OCI-M2 (cell line): ENCODE measurements around the gene TMEM218.
"Not testable (repeated sequence)": the region's sequence is repeated elsewhere in the genome, so short reads cannot be mapped to it uniquely, and the experiment has no call there.

Experiments used
- DNase-seq: peaks from one replicate; lab custom pipeline; 2025; ENCODE audit not compliant: unreplicated experiment; lab: John Stamatoyannopoulos, UW

Gene TMEM218

GRCh38 chr11:125090816-125091215, 20.6 kb downstream of the TMEM218 start:
- DNase-seq = no peak

GRCh38 chr11:125090151-125090550, 21.3 kb downstream of the TMEM218 start:
- not testable (repeated sequence) for DNase-seq

- not testable (repeated sequence) for DNase-seq
Measured at GRCh38 chr11:125089481-125089880, 21.9 kb downstream of the TMEM218 start.

GRCh38 chr11:125088576-125089455, 22.6 kb downstream of the TMEM218 start:
- no peak for DNase-seq

DNA sequence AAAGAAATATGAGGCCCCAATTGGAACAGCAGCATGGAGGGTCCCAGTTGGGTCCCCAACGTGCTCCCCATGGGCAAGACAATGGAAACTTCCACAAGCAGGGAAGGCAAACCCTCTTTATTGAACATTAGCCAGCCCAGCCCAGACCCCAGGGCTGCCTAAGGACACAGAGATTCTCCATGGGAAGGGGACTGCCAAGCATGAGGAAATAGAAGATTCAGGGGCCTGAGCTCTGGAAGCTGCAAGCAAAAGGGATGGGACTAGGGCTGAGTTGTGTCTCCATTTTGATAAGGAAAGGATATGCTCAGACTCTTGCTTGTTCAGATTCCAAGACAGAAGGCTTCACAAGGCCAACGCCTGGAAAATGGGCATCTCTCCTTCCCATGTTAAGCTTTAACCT, 23.3 kb downstream of the TMEM218 start:
- DNase-seq = no peak

GRCh38 chr11:125086633-125087296, 24.7 kb downstream of the TMEM218 start:
- no peak for DNase-seq

DNA sequence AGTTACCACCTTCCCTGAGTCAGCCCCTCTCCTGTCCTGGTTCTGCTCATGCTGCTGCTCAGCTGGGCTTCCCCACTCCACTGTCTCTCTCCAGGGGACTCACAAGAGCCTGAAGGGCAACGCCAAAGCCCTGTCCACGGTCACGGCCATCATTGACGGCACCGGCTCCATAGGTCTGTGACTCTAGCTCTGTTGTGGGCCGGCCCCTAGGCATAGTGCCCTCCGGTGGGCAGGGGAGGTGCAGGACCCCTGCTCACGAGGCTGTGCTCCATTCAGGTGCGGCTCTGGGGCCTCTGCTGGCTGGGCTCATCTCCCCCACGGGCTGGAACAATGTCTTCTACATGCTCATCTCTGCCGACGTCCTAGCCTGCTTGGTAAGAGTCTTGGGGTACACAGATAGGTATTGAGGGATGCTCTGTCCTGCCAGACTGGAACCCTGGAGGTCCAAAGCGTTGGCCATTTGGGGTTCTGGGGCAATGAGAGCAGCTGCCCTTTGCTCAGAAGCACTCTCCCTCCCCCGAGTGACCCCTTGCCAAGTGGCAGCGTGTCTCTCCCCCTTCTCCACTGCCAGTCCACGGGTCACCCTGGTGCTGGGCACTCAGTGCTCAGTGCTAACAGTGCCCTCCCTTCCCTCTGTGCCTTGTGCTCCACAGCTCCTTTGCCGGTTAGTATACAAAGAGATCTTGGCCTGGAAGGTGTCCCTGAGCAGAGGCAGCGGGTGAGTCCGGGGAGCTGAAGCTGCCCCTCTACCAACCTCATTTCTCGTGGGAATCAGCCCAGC, 25.9 kb downstream of the TMEM218 start:
- no peak for DNase-seq

- no peak for DNase-seq
Measured at GRCh38 chr11:125084761-125085231, 26.6 kb downstream of the TMEM218 start.

DNA sequence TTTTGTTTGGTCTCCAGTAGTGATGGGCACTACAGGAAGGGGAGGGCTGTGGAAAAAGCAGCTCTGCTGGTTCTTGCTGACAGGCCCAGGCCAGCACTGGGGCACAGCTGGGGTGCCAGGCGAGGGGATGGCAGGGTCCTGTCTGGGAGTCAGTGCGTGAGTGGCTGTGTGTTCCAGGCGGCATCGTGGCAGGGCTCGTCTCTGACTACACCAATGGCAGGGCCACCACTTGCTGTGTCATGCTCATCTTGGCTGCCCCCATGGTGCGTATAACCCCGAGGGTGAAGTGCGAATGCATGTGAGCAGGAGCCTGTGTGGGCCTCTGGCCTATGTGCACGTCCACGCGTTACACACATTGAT, 27.4 kb downstream of the TMEM218 start:
- DNase-seq = no peak

DNA sequence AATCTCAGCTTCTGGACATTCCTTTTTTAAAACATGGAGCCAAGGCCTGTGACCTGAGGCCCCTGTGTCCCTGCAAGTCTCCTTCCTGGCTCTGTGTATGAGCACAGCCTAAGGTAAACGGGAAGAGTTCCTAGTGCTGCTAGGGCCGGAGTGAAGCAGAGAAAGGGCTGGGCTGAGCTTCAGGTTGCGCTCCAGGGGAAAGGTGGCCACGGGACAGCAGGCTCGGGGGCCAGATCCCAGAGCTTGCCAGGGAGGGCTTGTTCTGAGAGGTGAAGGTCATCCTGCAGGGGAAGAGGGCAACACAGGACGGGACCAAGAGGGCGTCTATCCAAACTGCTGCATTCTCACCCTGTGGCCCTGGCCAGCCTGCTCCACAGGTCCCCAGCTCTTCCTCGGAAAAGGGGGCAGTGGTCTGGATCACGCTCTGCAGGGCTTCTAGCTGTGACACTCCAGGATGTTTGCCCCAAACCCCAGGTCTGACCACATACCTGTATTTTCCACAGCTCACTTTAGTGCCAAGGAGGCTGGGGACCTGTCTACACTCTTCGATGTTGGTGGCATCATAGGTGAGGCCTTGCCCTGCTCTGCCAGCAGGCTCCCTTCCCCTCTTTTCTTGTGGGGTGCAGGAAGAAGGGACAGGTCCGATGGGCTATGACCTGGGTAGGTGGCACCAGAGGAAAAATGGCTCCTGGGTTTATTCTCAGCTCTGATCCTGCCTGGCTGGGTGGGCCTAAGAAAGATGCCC, 27.9 kb downstream of the TMEM218 start:
- no peak for DNase-seq

GRCh38 chr11:125082611-125083311, 28.7 kb downstream of the TMEM218 start:
- no peak for DNase-seq

DNA sequence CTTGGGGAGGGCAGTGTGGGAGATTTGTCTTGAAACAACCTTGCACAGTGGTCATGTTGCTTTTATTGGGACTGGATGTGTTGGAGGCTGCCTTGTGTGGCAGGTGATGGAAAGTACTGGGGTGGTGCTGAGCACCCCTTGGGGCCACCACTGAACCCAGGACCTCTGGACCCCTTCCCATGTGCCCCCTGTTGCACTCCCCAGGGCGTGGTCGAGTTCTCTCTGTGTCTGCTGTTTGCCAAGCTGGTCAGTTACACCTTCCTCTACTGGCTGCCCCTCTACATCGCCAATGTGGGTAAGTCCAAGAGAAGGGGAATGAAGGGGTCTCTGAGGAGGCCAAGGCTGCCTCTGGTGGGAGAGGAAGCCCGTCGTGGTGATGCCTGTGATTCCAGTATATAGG, 29.4 kb downstream of the TMEM218 start:
- DNase-seq = no peak

DNA sequence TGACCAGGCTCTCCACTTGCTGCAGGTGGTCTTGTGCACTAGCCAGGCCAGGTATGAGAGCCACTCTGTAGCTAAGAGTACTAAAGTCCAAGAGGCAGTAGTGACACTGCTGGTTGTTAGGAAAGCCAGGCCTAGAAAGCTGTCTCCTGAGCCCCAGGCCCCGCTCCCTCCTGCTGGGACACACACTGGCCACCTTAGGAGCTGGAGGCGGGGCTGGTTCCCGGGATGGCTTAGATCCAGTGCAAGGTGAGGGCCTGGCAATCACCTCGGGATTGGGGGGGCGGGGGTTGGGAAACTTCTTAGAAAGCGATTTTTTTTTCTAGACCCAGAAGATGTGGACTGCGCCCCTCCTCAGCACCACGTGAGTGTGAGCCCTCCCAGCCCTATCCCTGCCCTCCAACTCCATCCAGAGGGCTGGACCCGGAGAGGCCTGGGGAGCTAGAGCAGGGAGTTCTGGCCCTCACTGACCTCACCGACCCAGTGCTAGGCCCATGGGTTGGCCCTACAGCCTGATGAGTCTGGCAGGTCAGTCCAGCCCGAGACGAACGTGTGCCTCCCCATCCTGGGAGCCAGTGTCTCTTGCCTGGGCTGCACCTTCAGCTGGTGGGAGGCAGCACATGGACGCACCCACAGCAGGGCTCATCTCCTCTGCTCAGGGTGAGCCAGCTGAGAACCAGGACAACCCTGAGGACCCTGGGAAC, 30.2 kb downstream of the TMEM218 start:
- no peak for DNase-seq

- DNase-seq = no peak
Measured at GRCh38 chr11:125080531-125080911, 30.9 kb downstream of the TMEM218 start.

GRCh38 chr11:125079878-125080530, 31.4 kb downstream of the TMEM218 start:
- DNase-seq = no peak

DNA sequence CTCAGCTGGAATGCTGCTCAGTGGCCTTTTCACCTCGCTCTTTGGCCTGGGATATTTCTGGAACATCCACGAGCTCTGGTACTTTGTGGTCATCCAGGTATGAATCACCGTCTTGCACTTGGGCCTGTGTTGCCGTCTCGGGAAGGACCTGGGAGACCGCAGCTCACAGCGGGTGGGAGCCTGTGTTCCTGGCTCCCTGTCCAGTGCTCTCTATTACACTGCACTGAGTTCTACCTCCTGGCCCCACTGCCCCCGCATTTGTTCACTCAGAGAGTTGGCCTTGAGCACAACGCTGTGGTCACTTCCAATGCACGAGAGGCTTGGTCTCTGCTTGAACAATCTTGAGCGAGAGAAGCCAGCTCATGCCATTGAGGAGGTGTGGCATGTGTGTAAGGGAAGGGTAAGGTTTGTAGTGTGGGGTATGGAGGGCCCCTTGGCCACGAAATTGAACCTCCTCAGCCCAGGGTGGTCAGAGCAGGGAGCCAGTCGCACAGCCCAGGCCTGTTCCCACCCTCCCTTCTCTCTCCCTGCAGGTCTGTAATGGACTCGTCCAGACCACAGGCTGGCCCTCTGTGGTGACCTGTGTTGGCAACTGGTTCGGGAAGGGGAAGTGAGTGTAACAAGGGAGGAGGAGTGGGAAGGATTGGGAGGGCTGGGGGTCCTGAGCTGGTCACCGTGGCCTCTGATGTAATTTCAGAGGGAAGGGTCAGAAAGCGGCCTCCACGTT, 32.1 kb downstream of the TMEM218 start:
- no peak for DNase-seq

GRCh38 chr11:125078516-125079140, 32.8 kb downstream of the TMEM218 start:
- DNase-seq = no peak

DNA sequence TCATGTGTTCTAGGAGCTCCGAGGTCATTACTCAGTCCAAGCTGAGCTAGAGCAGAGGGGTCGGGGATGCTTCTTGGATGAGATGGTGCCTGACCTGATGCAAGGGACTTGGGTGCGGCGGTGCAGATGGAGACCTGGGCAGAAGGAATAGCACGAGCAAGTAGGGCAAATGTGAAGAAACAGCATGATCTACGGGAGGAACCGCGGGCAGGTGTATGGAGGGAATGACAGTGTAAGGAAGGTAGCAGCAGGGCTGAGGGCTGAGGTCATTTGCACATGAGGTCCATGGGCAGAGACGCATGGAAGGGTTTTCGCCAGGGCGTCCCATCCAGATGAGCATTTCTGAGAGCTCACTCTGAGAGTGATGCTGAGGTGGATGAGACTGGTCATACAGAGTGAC, 33.4 kb downstream of the TMEM218 start:
- no peak for DNase-seq
